ENCODE data around the gene PIK3C2A.

The PIK3C2A gene

DNA sequence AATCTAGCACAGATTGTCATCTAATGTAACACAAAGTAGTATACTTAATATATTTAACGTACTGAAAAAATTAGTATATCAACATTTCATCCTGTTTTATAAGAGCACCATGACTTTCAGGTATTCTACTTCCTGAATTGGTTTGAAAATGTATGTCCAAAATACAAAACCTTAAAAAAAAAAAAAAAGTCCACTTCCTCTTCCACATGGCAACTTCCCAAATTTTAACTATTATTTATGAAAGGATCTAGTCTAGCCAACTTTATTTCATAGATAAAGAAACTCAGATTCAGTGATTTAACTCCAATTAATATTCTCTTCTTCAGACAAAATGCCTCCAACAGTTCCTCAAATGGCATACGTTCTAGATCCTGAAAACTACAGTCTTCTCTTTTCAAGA, 44.0 kb downstream of the PIK3C2A start:
- in situ Hi-C loops (cut with MboI; ENCODE audit: low sequenced_read_pairs) = no loop called here

DNA sequence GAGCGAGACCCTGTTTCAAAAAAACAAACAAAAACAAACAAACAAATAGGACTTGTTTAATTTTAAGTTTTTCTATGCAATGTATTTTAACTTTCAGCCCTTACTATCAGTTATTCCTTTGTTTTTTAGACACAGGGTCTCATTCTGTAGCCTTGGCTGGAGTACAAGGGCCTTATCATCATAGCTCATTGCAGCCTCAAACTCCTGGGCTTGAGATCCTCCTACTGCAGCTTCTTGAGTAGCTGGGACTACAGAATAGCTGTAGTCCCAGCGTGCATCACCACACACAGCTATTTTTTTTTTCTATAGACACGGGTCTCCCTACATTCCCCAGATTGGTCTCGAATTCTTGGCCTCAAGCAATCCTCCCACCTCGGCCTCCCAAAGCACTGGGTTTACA, 44.5 kb downstream of the PIK3C2A start:
- in situ Hi-C loops (cut with MboI; ENCODE audit: low sequenced_read_pairs) = no loop called here

DNA sequence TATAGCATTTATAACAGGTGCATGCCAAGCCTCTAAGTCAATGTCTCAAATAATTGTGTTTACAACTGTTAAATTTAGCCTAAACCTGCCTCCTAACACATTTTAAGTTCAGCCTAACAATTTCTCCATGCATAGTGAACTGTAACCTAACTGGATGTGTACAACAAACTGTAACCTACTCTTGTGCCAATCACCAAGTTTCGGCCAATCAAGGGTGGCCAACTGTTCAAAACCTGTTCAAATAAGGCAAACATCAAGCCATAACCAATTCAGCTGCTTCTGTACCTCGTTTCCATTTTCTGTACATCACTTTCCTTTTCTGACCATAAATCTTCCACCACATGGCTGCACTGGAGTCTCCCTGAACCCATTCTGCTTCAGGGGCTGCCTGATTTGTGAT, 45.4 kb downstream of the PIK3C2A start:
- in situ Hi-C loops (cut with MboI; ENCODE audit: low sequenced_read_pairs) = no loop called here

DNA sequence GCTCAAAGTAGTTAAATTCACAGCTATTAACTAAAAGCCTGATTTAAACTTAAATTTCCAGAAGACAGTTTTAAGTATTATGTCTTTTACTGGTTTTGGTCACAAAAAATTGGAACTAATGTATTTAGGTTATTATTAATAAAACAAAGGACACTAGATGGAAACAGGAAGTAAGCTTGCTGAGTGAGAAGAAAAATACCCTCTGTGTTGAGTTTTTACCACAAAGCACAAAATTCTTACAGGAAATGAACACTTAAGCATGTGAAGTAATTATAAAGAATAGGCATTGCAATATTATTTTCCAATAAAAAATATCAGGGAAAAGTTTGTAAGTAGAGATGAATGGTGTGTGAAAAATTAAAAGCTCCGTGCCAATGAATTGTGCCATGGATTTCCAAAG, 46.3 kb downstream of the PIK3C2A start:
- in situ Hi-C loops (cut with MboI; ENCODE audit: low sequenced_read_pairs) = no loop called here

DNA sequence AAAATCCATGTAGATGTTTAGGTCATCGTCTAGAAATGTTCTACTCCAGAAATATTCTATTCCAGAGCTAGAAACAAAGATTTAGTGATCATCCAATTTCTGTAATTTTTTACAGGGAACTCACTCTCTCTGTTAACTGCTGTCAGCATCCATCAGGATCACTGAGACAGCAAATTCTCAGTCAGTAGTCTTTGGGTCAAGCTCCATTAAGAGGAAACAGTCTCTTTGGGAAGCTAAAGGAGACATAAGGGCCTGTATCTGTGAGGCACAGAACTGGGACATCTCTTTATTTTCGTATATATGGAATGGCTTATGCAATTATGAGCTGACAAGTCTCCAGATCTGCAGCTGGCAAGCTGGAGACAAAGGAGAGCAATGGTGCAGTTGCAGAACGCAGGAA, 48.3 kb downstream of the PIK3C2A start:
- in situ Hi-C loops (cut with MboI; ENCODE audit: low sequenced_read_pairs) = no loop called here

All from hTERT RPE-1 (cell line).